Activated CD8-positive, alpha-beta T cell treated with anti-CD3 and anti-CD28 coated beads for 36 hours (primary cell): Measurements from ENCODE around the gene LRRIQ4. TPM values are rescaled to one million over a fixed set of nuclear protein-coding genes. Genes with fewer than 3 reads are reported as not detected.

Source experiments
- ATAC-seq: fragments of 200-7000 bp; cut with Tn5 transposase; one replicate; pipeline ENCODE4 v1.10.0; 2021; ENCODE audit warnings: mild to moderate bottlenecking, moderate library complexity
- CTCF ChIA-PET: fragments of 350-600 bp; sonication (Branson Sonifier 250); formaldehyde crosslinking; loops from one replicate; lab custom pipeline; 2021; ENCODE audit warnings: antibody characterized with exemption; lab: Charles Lee
- POLR2A ChIA-PET: fragments of 350-600 bp; sonication (Branson Sonifier 250); formaldehyde crosslinking; loops from one replicate; lab custom pipeline; 2021; ENCODE audit warnings: antibody characterized with exemption; lab: Charles Lee
- DNase-seq: peaks from one replicate; pipeline ENCODE4 v3.0.0-alpha.2; 2020
- H3K27ac Mint-ChIP-seq: one replicate; pipeline ENCODE4 v1.8.0; 2021; ENCODE audit warnings: mild to moderate bottlenecking, mixed read lengths
- H3K27me3 Mint-ChIP-seq: one replicate; pipeline ENCODE4 v1.8.0; 2021; ENCODE audit warnings: mixed read lengths
- H3K36me3 Mint-ChIP-seq: one replicate; pipeline ENCODE4 v1.8.0; 2021; ENCODE audit warnings: low read depth, mixed read lengths
- H3K4me1 Mint-ChIP-seq: one replicate; pipeline ENCODE4 v1.8.0; 2021; ENCODE audit warnings: low read depth, mixed read lengths
- H3K4me3 Mint-ChIP-seq: one replicate; pipeline ENCODE4 v1.8.0; 2021; ENCODE audit warnings: mild to moderate bottlenecking, moderate library complexity, mixed read lengths
- H3K9me3 Mint-ChIP-seq: one replicate; pipeline ENCODE4 v1.8.0; 2021; ENCODE audit warnings: mixed read lengths
- CTCF ChIP-seq: fragments of 200-600 bp; IDR thresholded peaks from one replicate; pipeline ENCODE4 v1.8.0; 2022; ENCODE audit warnings: antibody characterized with exemption, mild to moderate bottlenecking
- intact Hi-C: fragments of 100-400 bp; cut with micrococcal nuclease; formaldehyde crosslinking; loops from one replicate; pipeline ENCODE4 v1.10.0; 2022
- total RNA-seq, 2 experiments: library from RNA; stranded (reverse); gene quantifications; one replicate each; pipeline ENCODE4 v1.2.3, GENCODE V29; 2021

Gene LRRIQ4
- total RNA-seq, 2 experiments from 2014 or later: 0.18 TPM; not detected in 1

GRCh38 chr3:169769287-169770181 lies 43.1 kb upstream of the LRRIQ4 start, which contains the start of gene ACTRT3:
ACTRT3 (minus strand) TSS chr3:169769561; CDS start chr3:169769520, 41 bp downstream.
- TF ChIP-seq CTCF: no peak
- Mint-ChIP-seq H3K27me3 (no peaks in the 10 kb centered on the region), H3K27ac (peak within 1 kb of the TSS; percentile 84), H3K9me3 (no peaks in the 10 kb centered on the region), H3K4me1 (peaks cover 13% of the 10 kb centered on the region), H3K4me3 (peak within 1 kb of the TSS; percentile 80), H3K36me3 (peaks cover 17% of the 10 kb centered on the region)
- ChIA-PET CTCF (interaction anchor here (1.0 kb wide), 1 partner anchor 8 kb away, joined by 3 read pairs; no protein-coding TSS in a partner anchor), POLR2A (interaction anchor here (0.7 to 1.0 kb wide), 7 partner anchors 11 to 1097 kb away, joined by 3 to 4 read pairs (median 3); partner anchors contain the start of genes LRRC34, LRRIQ4, PHC3 and SEC62)
- intact Hi-C loops: no loop called here
- peak; percentile 23 for ATAC-seq
- DNase-seq: peak; percentile 80

GRCh38 chr3:169771497-169772304 lies 41.0 kb upstream of the LRRIQ4 start:
- POLR2A ChIA-PET: interaction anchor here (1.3 to 3.3 kb wide), 6 partner anchors 8 to 410 kb away, joined by 5 to 34 read pairs (median 14); partner anchors contain the start of genes LRRC34, LRRIQ4, PHC3 and SEC62
- ATAC-seq: peak; percentile 13
- Mint-ChIP-seq H3K36me3 (peaks cover 28% of the 10 kb centered on the region), H3K27me3 (no peaks in the 10 kb centered on the region), H3K9me3 (no peaks in the 10 kb centered on the region), H3K27ac (peak overlapping the region; percentile 99), H3K4me1 (peaks cover 23% of the 10 kb centered on the region), H3K4me3 (peak overlapping the region; percentile 94)
- TF ChIP-seq CTCF: no peak
- DNase-seq: peak; percentile 70
- intact Hi-C loops: loop anchor here (1.0 to 2.0 kb wide), 2 partner anchors 8 to 41 kb away; partner anchors contain the start of genes LRRC34 and LRRIQ4
- CTCF ChIA-PET: interaction anchor here (2.3 to 3.3 kb wide), 3 partner anchors 8 to 40 kb away, joined by 7 to 20 read pairs (median 17); partner anchors contain the start of genes LRRC34 and LRRIQ4

GRCh38 chr3:169772305-169772896 lies 40.3 kb upstream of the LRRIQ4 start:
- intact Hi-C loops: loop anchor here (1.0 to 2.0 kb wide), 2 partner anchors 9 to 40 kb away; partner anchors contain the start of genes LRRC34 and LRRIQ4
- no peak for TF ChIP-seq CTCF

More at GRCh38 chr3:169772305-169772896, 40.3 kb upstream of the LRRIQ4 start:
- Mint-ChIP-seq H3K4me3 (peak overlapping the region; percentile 94), H3K27ac (peak overlapping the region; percentile 99), H3K9me3 (no peaks in the 10 kb centered on the region), H3K27me3 (no peaks in the 10 kb centered on the region), H3K36me3 (peaks cover 34% of the 10 kb centered on the region), H3K4me1 (peaks cover 27% of the 10 kb centered on the region)
- ATAC-seq: peak; percentile 27
- DNase-seq: no peak
- CTCF ChIA-PET: interaction anchor here (0.6 to 3.3 kb wide), 6 partner anchors 9 to 898 kb away, joined by 3 to 20 read pairs (median 5); partner anchors contain the start of genes LRRC34 and LRRIQ4
- POLR2A ChIA-PET: interaction anchor here (1.0 to 3.3 kb wide), 10 partner anchors 9 to 409 kb away, joined by 3 to 34 read pairs (median 5); partner anchors contain the start of genes LRRC34, LRRIQ4, PHC3 and SEC62
